ENCODE results near the gene THBS3. TPM values are rescaled to one million over a fixed set of nuclear protein-coding genes. Genes with fewer than 3 reads are reported as not detected.

Gene THBS3
- total RNA-seq, 1 donor from 2014 or later, result 7.2 TPM

GRCh38 chr1:155209312-155209721 is 1.6 kb upstream of the THBS3 start:
- peak overlapping the region; percentile 99 for H3K27ac ChIP-seq (replicated peaks)
- DNase-seq, result no peak
- peaks cover 4% of the 10 kb centered on the region for H3K36me3 ChIP-seq
- intact Hi-C loops (cut with micrococcal nuclease), result no loop called here
- no peaks in the 10 kb centered on the region for H3K9me3 ChIP-seq (replicated peaks)
- H3K4me3 ChIP-seq, result peak overlapping the region; percentile 95
- H3K4me1 ChIP-seq, result peaks cover 39% of the 10 kb centered on the region
- H3K27me3 ChIP-seq (ENCODE audit: low read depth), result no peaks in the 10 kb centered on the region
- TF ChIP-seq CTCF (IDR thresholded peaks at IDR 0.05; ENCODE audit: borderline replicate concordance), result no peak

- Histone ChIP-seq H3K4me1 (peaks cover 39% of the 10 kb centered on the region), H3K27me3 (ENCODE audit: low read depth) (no peaks in the 10 kb centered on the region), H3K27ac (replicated peaks) (peak within 1 kb of the TSS; percentile 99), H3K9me3 (replicated peaks) (no peaks in the 10 kb centered on the region), H3K4me3 (peak within 1 kb of the TSS; percentile 95), H3K36me3 (peaks cover 4% of the 10 kb centered on the region)
- TF ChIP-seq CTCF (IDR thresholded peaks at IDR 0.05; ENCODE audit: borderline replicate concordance), result no peak
- intact Hi-C loops (cut with micrococcal nuclease), result no loop called here
- peak; percentile 93 for DNase-seq
Observed at GRCh38 chr1:155208541-155209311, 1.0 kb upstream of the THBS3 start, which contains the start of gene MTX1. Gene MTX1, plus strand, starts transcription at chr1:155208695. Its CDS starts 110 bp downstream, at chr1:155208805.

GRCh38 chr1:155206891-155207805 is 549 bp downstream of the THBS3 start:
- Histone ChIP-seq H3K4me1 (peaks cover 39% of the 10 kb centered on the region), H3K4me3 (peak overlapping the region; percentile 95), H3K27ac (replicated peaks) (peak overlapping the region; percentile 99), H3K9me3 (replicated peaks) (no peaks in the 10 kb centered on the region), H3K36me3 (peaks cover 4% of the 10 kb centered on the region), H3K27me3 (ENCODE audit: low read depth) (no peaks in the 10 kb centered on the region)
- intact Hi-C loops (cut with micrococcal nuclease), result no loop called here
- TF ChIP-seq CTCF (IDR thresholded peaks at IDR 0.05; ENCODE audit: borderline replicate concordance), result peak; percentile 84
- peak; percentile 84 for DNase-seq

- TF ChIP-seq CTCF (IDR thresholded peaks at IDR 0.05; ENCODE audit: borderline replicate concordance), result no peak
- Histone ChIP-seq H3K9me3 (replicated peaks) (no peaks in the 10 kb centered on the region), H3K27ac (replicated peaks) (no peak overlapping the region), H3K4me1 (peaks cover 39% of the 10 kb centered on the region), H3K36me3 (peaks cover 2% of the 10 kb centered on the region), H3K4me3 (no peak overlapping the region), H3K27me3 (ENCODE audit: low read depth) (no peaks in the 10 kb centered on the region)
- DNase-seq, result no peak
- intact Hi-C loops (cut with micrococcal nuclease), result no loop called here
Observed at GRCh38 chr1:155205969-155206593, 1.6 kb downstream of the THBS3 start.

- Histone ChIP-seq H3K27ac (replicated peaks) (no peak overlapping the region), H3K27me3 (ENCODE audit: low read depth) (no peaks in the 10 kb centered on the region), H3K4me1 (peaks cover 31% of the 10 kb centered on the region), H3K4me3 (no peak overlapping the region), H3K9me3 (replicated peaks) (no peaks in the 10 kb centered on the region), H3K36me3 (no peaks in the 10 kb centered on the region)
- DNase-seq, result no peak
- no peak for TF ChIP-seq CTCF (IDR thresholded peaks at IDR 0.05; ENCODE audit: borderline replicate concordance)
- intact Hi-C loops (cut with micrococcal nuclease), result no loop called here
Observed at GRCh38 chr1:155205035-155205434, 2.7 kb downstream of the THBS3 start.
